Measurements from ENCODE around the gene TIGD2. TPM values are rescaled to one million over a fixed set of nuclear protein-coding genes. Genes with fewer than 3 reads are reported as not detected.

TIGD2 gene
- total RNA-seq, 2 donors from 2014 or later: 1.5 to 2.3 TPM

- Histone ChIP-seq H3K4me1 (no peaks in the 10 kb centered on the region), H3K36me3 (no peaks in the 10 kb centered on the region), H3K27me3 (no peaks in the 10 kb centered on the region), H3K4me3 (no peak overlapping the region), H3K27ac (no peak overlapping the region), H3K9me3 (no peaks in the 10 kb centered on the region)
- no peak for DNase-seq (ENCODE audit: low spot score)
- TF ChIP-seq CTCF (IDR thresholded peaks at IDR 0.05): no peak
These were observed 10.5 kb upstream of the TIGD2 start for GRCh38 chr4:89100853-89101252.

- DNase-seq (ENCODE audit: low spot score): no peak
- Histone ChIP-seq H3K4me1 (no peaks in the 10 kb centered on the region), H3K27me3 (no peaks in the 10 kb centered on the region), H3K9me3 (no peaks in the 10 kb centered on the region), H3K36me3 (no peaks in the 10 kb centered on the region), H3K27ac (no peak overlapping the region), H3K4me3 (no peak overlapping the region)
- no peak for TF ChIP-seq CTCF (IDR thresholded peaks at IDR 0.05)
These were observed 9.8 kb upstream of the TIGD2 start for GRCh38 chr4:89101256-89102161.

DNA sequence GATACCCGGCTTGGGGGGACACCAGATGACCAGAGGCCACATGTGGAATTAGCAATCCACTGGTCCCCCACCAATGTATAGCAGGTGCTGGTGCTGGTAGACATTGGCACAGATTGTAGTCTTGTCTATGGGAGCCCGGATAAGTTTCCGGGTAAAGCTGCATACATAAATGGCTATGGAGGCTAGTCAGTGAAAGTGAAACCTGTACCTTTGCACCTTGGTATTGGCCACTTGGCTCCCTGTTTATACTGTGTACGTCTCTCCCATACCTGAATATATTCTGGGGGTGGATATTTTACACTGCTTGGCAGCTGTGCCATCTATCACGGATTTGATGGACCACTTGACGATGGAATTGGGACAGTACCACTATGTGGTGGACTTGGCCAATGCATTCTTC is 5.6 kb upstream of the TIGD2 start:
- Histone ChIP-seq H3K4me3 (no peak overlapping the region), H3K27me3 (no peaks in the 10 kb centered on the region), H3K36me3 (no peaks in the 10 kb centered on the region), H3K4me1 (peaks cover 0 to 8% of the 10 kb centered on the region in 2 donors), H3K27ac (no peak overlapping the region), H3K9me3 (no peaks in the 10 kb centered on the region)
- TF ChIP-seq CTCF (IDR thresholded peaks at IDR 0.05): no peak
- no peak for DNase-seq (ENCODE audit: low spot score)

GRCh38 chr4:89108091-89108490 is 3.2 kb upstream of the TIGD2 start:
- DNase-seq (ENCODE audit: low spot score): no peak
- H3K9me3 ChIP-seq: no peaks in the 10 kb centered on the region
- H3K27ac ChIP-seq: no peak overlapping the region
- TF ChIP-seq CTCF (IDR thresholded peaks at IDR 0.05): no peak
- H3K4me3 ChIP-seq: no peak overlapping the region
- H3K36me3 ChIP-seq: no peaks in the 10 kb centered on the region
- peaks cover 0 to 17% of the 10 kb centered on the region in 2 donors for H3K4me1 ChIP-seq
- H3K27me3 ChIP-seq: no peaks in the 10 kb centered on the region

GRCh38 chr4:89109841-89110540 is 1.3 kb upstream of the TIGD2 start:
- Histone ChIP-seq H3K27ac (no peak overlapping the region), H3K36me3 (no peaks in the 10 kb centered on the region), H3K9me3 (no peaks in the 10 kb centered on the region), H3K4me3 (peak overlapping the region; percentile 75 to 85), H3K4me1 (peaks cover 0 to 17% of the 10 kb centered on the region in 2 donors), H3K27me3 (no peaks in the 10 kb centered on the region)
- no peak for TF ChIP-seq CTCF (IDR thresholded peaks at IDR 0.05)
- no peak for DNase-seq (ENCODE audit: low spot score)

Data from right atrium auricular region (tissue), 2 donors.